Measurements from ENCODE around the gene PHC2.

DNA sequence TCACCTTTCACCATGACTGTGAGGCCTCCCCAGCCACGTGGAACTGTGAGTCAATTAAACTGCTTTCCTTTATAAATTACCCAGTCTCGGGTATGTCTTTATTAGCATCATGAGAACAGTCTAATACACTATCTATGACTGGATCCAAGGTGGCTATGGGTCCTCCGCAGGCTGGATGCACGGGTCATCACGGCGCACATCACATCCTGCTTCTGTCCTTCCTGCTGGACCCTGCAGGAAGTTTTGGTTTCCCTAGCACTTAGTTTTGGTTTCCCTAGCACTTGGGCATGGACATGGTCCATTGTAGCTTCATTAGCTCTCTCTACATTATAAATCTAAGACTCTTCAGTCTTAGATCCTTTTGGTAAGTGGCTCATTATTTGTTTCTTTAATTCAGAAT, 14.2 kb upstream of the PHC2 start:
- TF ChIP-seq, protein P1, sequence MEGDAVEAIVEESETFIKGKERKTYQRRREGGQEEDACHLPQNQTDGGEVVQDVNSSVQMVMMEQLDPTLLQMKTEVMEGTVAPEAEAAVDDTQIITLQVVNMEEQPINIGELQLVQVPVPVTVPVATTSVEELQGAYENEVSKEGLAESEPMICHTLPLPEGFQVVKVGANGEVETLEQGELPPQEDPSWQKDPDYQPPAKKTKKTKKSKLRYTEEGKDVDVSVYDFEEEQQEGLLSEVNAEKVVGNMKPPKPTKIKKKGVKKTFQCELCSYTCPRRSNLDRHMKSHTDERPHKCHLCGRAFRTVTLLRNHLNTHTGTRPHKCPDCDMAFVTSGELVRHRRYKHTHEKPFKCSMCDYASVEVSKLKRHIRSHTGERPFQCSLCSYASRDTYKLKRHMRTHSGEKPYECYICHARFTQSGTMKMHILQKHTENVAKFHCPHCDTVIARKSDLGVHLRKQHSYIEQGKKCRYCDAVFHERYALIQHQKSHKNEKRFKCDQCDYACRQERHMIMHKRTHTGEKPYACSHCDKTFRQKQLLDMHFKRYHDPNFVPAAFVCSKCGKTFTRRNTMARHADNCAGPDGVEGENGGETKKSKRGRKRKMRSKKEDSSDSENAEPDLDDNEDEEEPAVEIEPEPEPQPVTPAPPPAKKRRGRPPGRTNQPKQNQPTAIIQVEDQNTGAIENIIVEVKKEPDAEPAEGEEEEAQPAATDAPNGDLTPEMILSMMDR (IDR thresholded peaks at IDR 0.05), result no peak
- TF ChIP-seq POLR2A (IDR thresholded peaks at IDR 0.05), result no peak
- TF ChIP-seq POLR2AphosphoS5 (IDR thresholded peaks at IDR 0.05), result no peak
- no peak for TF ChIP-seq EP300 (IDR thresholded peaks at IDR 0.05)
